Lower leg skin (tissue), 4 donors: ENCODE results near the gene SAMD4B. TPM values are rescaled to one million over a fixed set of nuclear protein-coding genes. Genes with fewer than 3 reads are reported as not detected.
A peak's percentile ranks its signal among the peaks of the same experiment; 100 is the strongest.

Experiments used
- DNase-seq, 2 donors: peaks; one replicate each; pipeline ENCODE4 v3.0.0-alpha.2; 2019; ENCODE audit warnings: low spot score in 2 of 2
- H3K4me3 ChIP-seq: fragments of 200-600 bp; sonication (generic); 2 replicates; pipeline ENCODE4 v1.5.1; 2017; ENCODE audit warnings: mild to moderate bottlenecking, low read depth; ENCODE audit not compliant: poor library complexity, severe bottlenecking
- CTCF ChIP-seq, 3 donors: fragments of 450-650 bp; IDR thresholded peaks; one replicate each; pipeline ENCODE4 v1.5.1; 2016; ENCODE audit warnings: antibody characterized with exemption in 3 of 3, mild to moderate bottlenecking in 3 of 3, moderate library complexity in 2 of 3
- POLR2A ChIP-seq, 2 donors: fragments of 450-650 bp; IDR thresholded peaks; one replicate each; pipeline ENCODE4 v1.6.1; 2016 to 2017; ENCODE audit warnings: antibody characterized with exemption in 2 of 2, mild to moderate bottlenecking in 1 of 2, moderate library complexity in 1 of 2
- WGBS, 2 donors: methylation state at CpG; one replicate each; pipeline ENCODE4 v1.1.5; 2018; 5-methylcytosine and 5-hydroxymethylcytosine counted together
- intact Hi-C: fragments of 100-400 bp; cut with DNase I; formaldehyde crosslinking; loops from one replicate; pipeline ENCODE4 v1.15.0; 2023; ENCODE audit warnings: low total_unique reads
- total RNA-seq, 4 donors: library from RNA; depleted of rRNA; stranded (reverse); fragments of >200 nt; gene quantifications; one replicate each; pipeline ENCODE4 v1.1.0, GENCODE V29; 2016

SAMD4B gene
- total RNA-seq, 4 donors from 2014 or later = 102 to 132 (median 118) TPM

GRCh38 chr19:39389631-39390414 lies 47.6 kb downstream of the SAMD4B start:
- TF ChIP-seq POLR2A (IDR thresholded peaks at IDR 0.05) (no peak), CTCF (IDR thresholded peaks at IDR 0.05) (no peak)
- DNase-seq = peak in 1 of 2 donors; percentile 83
- H3K4me3 ChIP-seq = no peak overlapping the region
- intact Hi-C loops = no loop called here
- WGBS, 2 donors = 64 to 65% methylated on average over 13 of the region's 13 CpGs

GRCh38 chr19:39390451-39390750 lies 48.2 kb downstream of the SAMD4B start:
- WGBS, 2 donors = 0% methylated on average over 7 to 10 of the region's 10 CpGs
- intact Hi-C loops = no loop called here
- no peak for TF ChIP-seq CTCF (IDR thresholded peaks at IDR 0.05)
- TF ChIP-seq POLR2A (IDR thresholded peaks at IDR 0.05) = no peak
- DNase-seq = peak in 1 of 2 donors; percentile 76
- H3K4me3 ChIP-seq = peak overlapping the region; percentile 89

- TF ChIP-seq CTCF (IDR thresholded peaks at IDR 0.05) = no peak
- TF ChIP-seq POLR2A (IDR thresholded peaks at IDR 0.05) = peak in 1 of 2 donors; percentile 40
- WGBS, 2 donors = 0% methylated on average over 60 of the region's 60 CpGs
- peak; percentile 99 for DNase-seq
- H3K4me3 ChIP-seq = peak within 1 kb of the TSS; percentile 89
- intact Hi-C loops = no loop called here
Observed at GRCh38 chr19:39390751-39391437, 48.7 kb downstream of the SAMD4B start, which contains the start of the genes MED29 and PAF1. Gene MED29, plus strand, starts transcription at chr19:39391378. Its CDS starts 45 bp downstream, at chr19:39391423. Gene PAF1, minus strand, starts transcription at chr19:39391106. Its CDS starts 242 bp downstream, at chr19:39390864.

GRCh38 chr19:39397360-39398296 lies 55.4 kb downstream of the SAMD4B start:
- WGBS, 2 donors = 21 to 23% methylated on average over 12 to 14 of the region's 17 CpGs

More at GRCh38 chr19:39397360-39398296, 55.4 kb downstream of the SAMD4B start:
- H3K4me3 ChIP-seq = no peak overlapping the region
- intact Hi-C loops = no loop called here
- TF ChIP-seq CTCF (IDR thresholded peaks at IDR 0.05) = peak in 1 of 3 donors; percentile 97
- no peak for TF ChIP-seq POLR2A (IDR thresholded peaks at IDR 0.05)
- DNase-seq = peak; percentile 92 to 98
